ENCODE results near the gene KBTBD3. TPM values are rescaled to one million over a fixed set of nuclear protein-coding genes. Genes with fewer than 3 reads are reported as not detected.

KBTBD3 gene
- total RNA-seq, 2 experiments from 2014 or later: 6.5 to 10.3 TPM

- Histone ChIP-seq H3K9me3 (ENCODE audit: low read length) (no peaks in the 10 kb centered on the region), H3K4me2 (ENCODE audit: low read length) (peak overlapping the region; percentile 17; the same call in 1 of the 2 replicates), H4K20me1 (ENCODE audit: insufficient read depth, low read length) (peaks cover 31% of the 10 kb centered on the region), H3K4me1 (ENCODE audit: insufficient read depth, low read length, poor library complexity, severe bottlenecking) (peaks cover 47% of the 10 kb centered on the region), H3K4me3 (ENCODE audit: low read depth, low read length, poor library complexity, severe bottlenecking) (no peak overlapping the region), H3K79me2 (ENCODE audit: insufficient read depth, low read depth, low read length) (peaks cover 91% of the 10 kb centered on the region), H3K36me3 (ENCODE audit: insufficient read depth, low read length) (peaks cover 66% of the 10 kb centered on the region), H2AFZ (ENCODE audit: low read length) (no peak overlapping the region), H3K27ac (ENCODE audit: low read depth, low read length, poor library complexity, severe bottlenecking) (no peak overlapping the region), H3K9me2 (ENCODE audit: insufficient read depth, low read length) (no peaks in the 10 kb centered on the region)
- CTCF ChIA-PET (ENCODE audit: unreplicated experiment): no interaction called here
- no peak for DNase-seq (ENCODE audit: low spot score)
- TF ChIP-seq EZH2phosphoT487 (IDR thresholded peaks at IDR 0.05; ENCODE audit: borderline replicate concordance, low read depth, low read length): no peak
- TF ChIP-seq, protein P1, sequence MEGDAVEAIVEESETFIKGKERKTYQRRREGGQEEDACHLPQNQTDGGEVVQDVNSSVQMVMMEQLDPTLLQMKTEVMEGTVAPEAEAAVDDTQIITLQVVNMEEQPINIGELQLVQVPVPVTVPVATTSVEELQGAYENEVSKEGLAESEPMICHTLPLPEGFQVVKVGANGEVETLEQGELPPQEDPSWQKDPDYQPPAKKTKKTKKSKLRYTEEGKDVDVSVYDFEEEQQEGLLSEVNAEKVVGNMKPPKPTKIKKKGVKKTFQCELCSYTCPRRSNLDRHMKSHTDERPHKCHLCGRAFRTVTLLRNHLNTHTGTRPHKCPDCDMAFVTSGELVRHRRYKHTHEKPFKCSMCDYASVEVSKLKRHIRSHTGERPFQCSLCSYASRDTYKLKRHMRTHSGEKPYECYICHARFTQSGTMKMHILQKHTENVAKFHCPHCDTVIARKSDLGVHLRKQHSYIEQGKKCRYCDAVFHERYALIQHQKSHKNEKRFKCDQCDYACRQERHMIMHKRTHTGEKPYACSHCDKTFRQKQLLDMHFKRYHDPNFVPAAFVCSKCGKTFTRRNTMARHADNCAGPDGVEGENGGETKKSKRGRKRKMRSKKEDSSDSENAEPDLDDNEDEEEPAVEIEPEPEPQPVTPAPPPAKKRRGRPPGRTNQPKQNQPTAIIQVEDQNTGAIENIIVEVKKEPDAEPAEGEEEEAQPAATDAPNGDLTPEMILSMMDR (conservative IDR thresholded peaks at IDR 0.05; ENCODE audit: low read length): no peak
- intact Hi-C loops (cut with micrococcal nuclease; ENCODE audit: unreplicated experiment): no loop called here
- no TSS peak for BruUV-seq (replicated peaks)
- POLR2A ChIA-PET: no interaction called here
Observed at GRCh38 chr11:106017093-106017492, 60.1 kb downstream of the KBTBD3 start.

DNA sequence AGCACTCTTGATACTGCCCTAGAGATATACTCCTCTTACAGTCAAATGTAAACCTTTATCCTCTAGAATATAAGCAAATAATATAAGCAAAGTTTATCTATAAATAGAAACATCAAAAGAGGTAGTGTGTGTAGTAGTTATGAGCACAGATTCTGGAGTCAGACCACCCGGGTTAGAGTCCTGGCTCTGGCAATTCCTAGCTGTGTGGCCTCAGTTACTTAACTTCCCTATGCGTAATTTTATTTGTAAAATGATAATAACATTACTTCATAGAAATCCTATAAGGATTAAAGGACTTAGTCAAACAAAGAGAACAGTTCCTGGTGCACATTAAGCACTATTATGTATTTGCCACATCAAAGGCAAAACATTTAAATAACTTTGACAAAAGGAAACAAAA, 62.1 kb downstream of the KBTBD3 start:
- CTCF ChIA-PET (ENCODE audit: unreplicated experiment): no interaction called here
- no peak overlapping the region for H3K4me3 ChIP-seq (ENCODE audit: low read depth, low read length, poor library complexity, severe bottlenecking)
- H3K9me2 ChIP-seq (ENCODE audit: insufficient read depth, low read length): no peaks in the 10 kb centered on the region
- peaks cover 83% of the 10 kb centered on the region for H3K79me2 ChIP-seq (ENCODE audit: insufficient read depth, low read depth, low read length)
- H3K4me2 ChIP-seq (ENCODE audit: low read length): no peak overlapping the region
- H3K36me3 ChIP-seq (ENCODE audit: insufficient read depth, low read length): peaks cover 78% of the 10 kb centered on the region
- H3K4me1 ChIP-seq (ENCODE audit: insufficient read depth, low read length, poor library complexity, severe bottlenecking): peaks cover 36% of the 10 kb centered on the region
- no peak overlapping the region for H2AFZ ChIP-seq (ENCODE audit: low read length)
- intact Hi-C loops (cut with micrococcal nuclease; ENCODE audit: unreplicated experiment): no loop called here
- no peak for TF ChIP-seq EZH2phosphoT487 (IDR thresholded peaks at IDR 0.05; ENCODE audit: borderline replicate concordance, low read depth, low read length)
- TF ChIP-seq, protein P1 (conservative IDR thresholded peaks at IDR 0.05; ENCODE audit: low read length): no peak
- peaks cover 25% of the 10 kb centered on the region for H4K20me1 ChIP-seq (ENCODE audit: insufficient read depth, low read length)
- no TSS peak for BruUV-seq (replicated peaks)
- no peaks in the 10 kb centered on the region for H3K9me3 ChIP-seq (ENCODE audit: low read length)
- POLR2A ChIA-PET: interaction anchor here (0.7 to 1.1 kb wide), 2 partner anchors 24 to 62 kb away, joined by 3 to 4 read pairs; partner anchors contain the start of genes AASDHPPT and KBTBD3
- no peak overlapping the region for H3K27ac ChIP-seq (ENCODE audit: low read depth, low read length, poor library complexity, severe bottlenecking)
- no peak for DNase-seq (ENCODE audit: low spot score)

- Histone ChIP-seq H3K9me3 (ENCODE audit: low read length) (no peaks in the 10 kb centered on the region), H2AFZ (ENCODE audit: low read length) (no peak overlapping the region), H3K9me2 (ENCODE audit: insufficient read depth, low read length) (no peaks in the 10 kb centered on the region), H3K27ac (ENCODE audit: low read depth, low read length, poor library complexity, severe bottlenecking) (no peak overlapping the region), H3K4me2 (ENCODE audit: low read length) (no peak overlapping the region), H3K4me3 (ENCODE audit: low read depth, low read length, poor library complexity, severe bottlenecking) (no peak overlapping the region), H3K4me1 (ENCODE audit: insufficient read depth, low read length, poor library complexity, severe bottlenecking) (peaks cover 32% of the 10 kb centered on the region), H3K36me3 (ENCODE audit: insufficient read depth, low read length) (peaks cover 78% of the 10 kb centered on the region), H4K20me1 (ENCODE audit: insufficient read depth, low read length) (peaks cover 21% of the 10 kb centered on the region), H3K79me2 (ENCODE audit: insufficient read depth, low read depth, low read length) (peaks cover 79% of the 10 kb centered on the region)
- BruUV-seq (replicated peaks): no TSS peak
- intact Hi-C loops (cut with micrococcal nuclease; ENCODE audit: unreplicated experiment): no loop called here
- DNase-seq (ENCODE audit: low spot score): no peak
- POLR2A ChIA-PET: interaction anchor here (0.7 to 1.1 kb wide), 2 partner anchors 63 to 302 kb away, joined by 3 read pairs; partner anchors contain the start of genes AASDHPPT and KBTBD3
- CTCF ChIA-PET (ENCODE audit: unreplicated experiment): no interaction called here
- TF ChIP-seq, protein P1 (conservative IDR thresholded peaks at IDR 0.05; ENCODE audit: low read length): no peak
- no peak for TF ChIP-seq EZH2phosphoT487 (IDR thresholded peaks at IDR 0.05; ENCODE audit: borderline replicate concordance, low read depth, low read length)
Observed at GRCh38 chr11:106014620-106015019, 62.5 kb downstream of the KBTBD3 start.

Measured in OCI-LY7 (cell line).